IMR-90 (cell line): Measurements from ENCODE around the gene LIMS1. TPM values are rescaled to one million over a fixed set of nuclear protein-coding genes. Genes with fewer than 3 reads are reported as not detected.
"Not testable (repeated sequence)": the region's sequence is repeated elsewhere in the genome, so short reads cannot be mapped to it uniquely, and the experiment has no call there.

Experiments
- ATAC-seq: fragments of 200-7000 bp; cut with Tn5 transposase; 2 replicates; pipeline ENCODE4 v1.9.1; 2020; ENCODE audit warnings: low read depth, mild to moderate bottlenecking, moderate library complexity
- BruUV-seq: library from RNA; stranded (reverse); fragments of 400-500 nt; replicated peaks from 2 replicates; lab custom pipeline; 2021; lab: Mats Ljungman, UMichigan
- CTCF ChIA-PET: fragments of 300-600 bp; formaldehyde crosslinking; extraction: SDS; loops from one replicate; lab custom pipeline; 2021; ENCODE audit warnings: antibody characterized with exemption; lab: Yijun Ruan, JAX
- POLR2A ChIA-PET: fragments of 300-600 bp; sonication (Branson Sonifier 250); formaldehyde crosslinking; loops from one replicate; lab custom pipeline; 2022; ENCODE audit warnings: antibody characterized with exemption; ENCODE audit not compliant: unreplicated experiment; lab: Charles Lee
- DNase-seq: peaks from one replicate; pipeline ENCODE4 v3.0.0; 2013
- H2AFZ ChIP-seq: replicated peaks from 2 replicates; pipeline ENCODE3; 2013; ENCODE audit warnings: low read length, mild to moderate bottlenecking; ENCODE audit not compliant: poor library complexity
- H2AK5ac ChIP-seq: 2 replicates; pipeline ENCODE4 v1.6.1; 2013; ENCODE audit warnings: low read depth, low read length, inconsistent platforms
- H2AK9ac ChIP-seq: replicated peaks from 2 replicates; pipeline ENCODE3; 2013; ENCODE audit warnings: mild to moderate bottlenecking, low read depth, low read length, moderate library complexity; ENCODE audit not compliant: poor library complexity
- H2BK120ac ChIP-seq: 2 replicates; pipeline ENCODE4 v1.6.1; 2013; ENCODE audit warnings: low read depth, low read length, inconsistent platforms
- H2BK15ac ChIP-seq: 3 replicates; pipeline ENCODE4 v1.6.1; 2013; ENCODE audit warnings: low read depth, low read length, inconsistent platforms
- H2BK20ac ChIP-seq: 2 replicates; pipeline ENCODE4 v1.6.1; 2013; ENCODE audit warnings: low read depth, mild to moderate bottlenecking, inconsistent platforms, low read length, moderate library complexity
- H2BK5ac ChIP-seq: 2 replicates; pipeline ENCODE4 v1.6.1; 2013; ENCODE audit warnings: mild to moderate bottlenecking, low read depth, low read length, inconsistent platforms; ENCODE audit not compliant: poor library complexity, severe bottlenecking
- H3K14ac ChIP-seq: replicated peaks from 2 replicates; pipeline ENCODE4 v1.6.1; 2013; ENCODE audit warnings: low read depth, low read length, inconsistent platforms
- H3K18ac ChIP-seq: 2 replicates; pipeline ENCODE4 v1.6.1; 2013; ENCODE audit warnings: low read depth, low read length, control low read depth
- H3K23ac ChIP-seq: 2 replicates; pipeline ENCODE4 v1.6.1; 2013; ENCODE audit warnings: low read depth, low read length, inconsistent platforms
- H3K27ac ChIP-seq: 2 replicates; pipeline ENCODE4 v1.5.1; 2013; ENCODE audit warnings: mild to moderate bottlenecking, control low read depth, low read length; ENCODE audit not compliant: insufficient read depth
- H3K27me3 ChIP-seq: 2 replicates; pipeline ENCODE4 v1.6.1; 2013; ENCODE audit warnings: low read length; ENCODE audit not compliant: control insufficient read depth, insufficient read depth
- H3K36me3 ChIP-seq: 2 replicates; pipeline ENCODE4 v1.6.1; 2013; ENCODE audit warnings: low read length, mixed read lengths; ENCODE audit not compliant: control insufficient read depth, insufficient read depth
- H3K4ac ChIP-seq: 2 replicates; pipeline ENCODE4 v1.6.1; 2013; ENCODE audit warnings: low read depth, low read length, inconsistent platforms
- H3K4me1 ChIP-seq: 2 replicates; pipeline ENCODE4 v1.6.1; 2013; ENCODE audit warnings: low read length, mixed read lengths; ENCODE audit not compliant: control insufficient read depth, insufficient read depth
- H3K4me2 ChIP-seq: 2 replicates; pipeline ENCODE4 v1.6.1; 2013; ENCODE audit warnings: low read depth, mild to moderate bottlenecking, control low read depth, low read length, moderate library complexity
- H3K4me3 ChIP-seq: 2 replicates; pipeline ENCODE4 v1.5.1; 2013; ENCODE audit warnings: low read depth, mild to moderate bottlenecking, control low read depth, low read length, moderate library complexity; ENCODE audit not compliant: insufficient read depth
- H3K56ac ChIP-seq: 2 replicates; pipeline ENCODE4 v1.6.1; 2013; ENCODE audit warnings: low read length, inconsistent platforms; ENCODE audit not compliant: insufficient read depth; ENCODE audit errors: extremely low read depth
- H3K79me1 ChIP-seq, 2 experiments: 2 replicates each; pipeline ENCODE4 v1.6.1; 2013; ENCODE audit warnings: low read length in 2 of 2, inconsistent platforms in 1 of 2, low read depth in 1 of 2
- H3K9ac ChIP-seq: 2 replicates; pipeline ENCODE4 v1.6.1; 2013; ENCODE audit warnings: low read depth, low read length, control low read depth
- H3K9me1 ChIP-seq: 2 replicates; pipeline ENCODE4 v1.6.1; 2013; ENCODE audit warnings: low read length, inconsistent platforms; ENCODE audit not compliant: insufficient read depth
- H3K9me3 ChIP-seq: 2 replicates; pipeline ENCODE4 v1.6.1; 2013; ENCODE audit warnings: low read length; ENCODE audit not compliant: control insufficient read depth, insufficient read depth
- H4K20me1 ChIP-seq: 2 replicates; pipeline ENCODE4 v1.6.1; 2013; ENCODE audit warnings: low read length, inconsistent platforms; ENCODE audit not compliant: insufficient read depth
- H4K5ac ChIP-seq: 2 replicates; pipeline ENCODE4 v1.6.1; 2013; ENCODE audit warnings: mild to moderate bottlenecking, low read depth, low read length, control low read depth
- H4K8ac ChIP-seq, 2 experiments: 2 replicates each; pipeline ENCODE4 v1.6.1; 2013; ENCODE audit warnings: low read depth in 2 of 2, low read length in 2 of 2, control low read depth in 1 of 2, inconsistent platforms in 1 of 2
- H4K91ac ChIP-seq: 2 replicates; pipeline ENCODE4 v1.6.1; 2013; ENCODE audit warnings: low read depth, low read length, inconsistent platforms; ENCODE audit not compliant: insufficient read depth
- WGBS, 2 experiments: methylation state at CpG; one replicate each; pipeline versions ENCODE4 v1.1.5 to v1.1.7; 2013; ENCODE audit warnings: missing lambda C conversion rate in 2 of 2; ENCODE audit not compliant: insufficient read length in 1 of 2; ENCODE audit errors: extremely low coverage in 2 of 2; 5-methylcytosine and 5-hydroxymethylcytosine counted together
- dilution Hi-C: fragments of 300-500 bp; cut with HindIII; formaldehyde crosslinking; loops from one replicate; pipeline ENCODE4 v1.14.3; 2018; ENCODE audit warnings: low sequenced_read_pairs; ENCODE audit not compliant: unreplicated experiment
- in situ Hi-C: fragments of 300-500 bp; cut with MboI; formaldehyde crosslinking; loops from 3 replicates; pipeline ENCODE4 v1.14.3; 2019; ENCODE audit warnings: low sequenced_read_pairs, inconsistent platforms, mixed read lengths
- intact Hi-C: fragments of 100-400 bp; cut with micrococcal nuclease; formaldehyde crosslinking; loops from 2 replicates; pipeline ENCODE4 v1.10.0; 2022
- polyA plus RNA-seq, 3 experiments: library from polyadenylated mRNA; depleted of rRNA; stranded (reverse); fragments of >200 nt; gene quantifications; 2 replicates each; pipeline ENCODE4 v1.2.3, GENCODE V29; 2012; ENCODE audit warnings: low replicate concordance in 1 of 3
- total RNA-seq: library from RNA; depleted of rRNA; stranded (reverse); fragments of >200 nt; gene quantifications from 2 replicates; pipeline ENCODE4 v1.2.3, GENCODE V29; 2012

Gene LIMS1
- total and polyA plus RNA-seq, 2 of the 4 experiments (the other 2 are of a cell fraction) = 59.1 to 131 TPM

- H2AK9ac ChIP-seq, H3K4me1 ChIP-seq, H3K14ac ChIP-seq, H3K9me1 ChIP-seq, in situ Hi-C loops, DNase-seq, H2AK5ac ChIP-seq, H3K9me3 ChIP-seq, dilution Hi-C loops, H2BK120ac ChIP-seq, H2BK20ac ChIP-seq, H3K4ac ChIP-seq, H4K20me1 ChIP-seq, H3K18ac ChIP-seq, H3K36me3 ChIP-seq, H3K27me3 ChIP-seq, H4K5ac ChIP-seq, H3K9ac ChIP-seq, CTCF ChIA-PET, BruUV-seq, intact Hi-C loops, H3K23ac ChIP-seq, H3K56ac ChIP-seq, H2BK5ac ChIP-seq, H2BK15ac ChIP-seq, POLR2A ChIA-PET, H3K4me2 ChIP-seq, H3K79me1 ChIP-seq, H4K91ac ChIP-seq, H2AFZ ChIP-seq, H4K8ac ChIP-seq, H3K27ac ChIP-seq, H3K4me3 ChIP-seq: not testable (repeated sequence)
- WGBS, 2 experiments = no CpG with 5 or more reads among the region's 1 CpG
- ATAC-seq = peak; percentile 74
These were observed 155.7 kb downstream of the LIMS1 start for GRCh38 chr2:108690001-108690400.
